ENCODE results near the gene SULT1C3. TPM values are rescaled to one million over a fixed set of nuclear protein-coding genes. Genes with fewer than 3 reads are reported as not detected.
"Not testable (repeated sequence)": the region's sequence is repeated elsewhere in the genome, so short reads cannot be mapped to it uniquely, and the experiment has no call there.

SULT1C3 gene
- total RNA-seq, 1 donor from 2014 or later = not detected

GRCh38 chr2:108278631-108279030 lies 38.9 kb downstream of the SULT1C3 start:
- DNase-seq (ENCODE audit: extremely low spot score, unreplicated experiment) = no peak
- Mint-ChIP-seq H3K4me3 (ENCODE audit: unreplicated experiment) (no peak overlapping the region), H3K27ac (ENCODE audit: unreplicated experiment) (no peak overlapping the region), H3K4me1 (ENCODE audit: unreplicated experiment) (peaks cover 5% of the 10 kb centered on the region), H3K36me3 (ENCODE audit: unreplicated experiment) (peaks cover 2% of the 10 kb centered on the region), H3K9me3 (ENCODE audit: unreplicated experiment) (no peaks in the 10 kb centered on the region), H3K27me3 (ENCODE audit: unreplicated experiment) (peaks cover 29% of the 10 kb centered on the region)
- no peak for TF ChIP-seq CTCF (IDR thresholded peaks at IDR 0.05)

GRCh38 chr2:108279468-108279867 lies 39.7 kb downstream of the SULT1C3 start:
- Mint-ChIP-seq H3K9me3 (ENCODE audit: unreplicated experiment) (no peaks in the 10 kb centered on the region), H3K27me3 (ENCODE audit: unreplicated experiment) (peaks cover 32% of the 10 kb centered on the region), H3K4me3 (ENCODE audit: unreplicated experiment) (no peak overlapping the region), H3K36me3 (ENCODE audit: unreplicated experiment) (peaks cover 2% of the 10 kb centered on the region), H3K27ac (ENCODE audit: unreplicated experiment) (no peak overlapping the region), H3K4me1 (ENCODE audit: unreplicated experiment) (peaks cover 5% of the 10 kb centered on the region)
- no peak for DNase-seq (ENCODE audit: extremely low spot score, unreplicated experiment)
- TF ChIP-seq CTCF (IDR thresholded peaks at IDR 0.05) = no peak

- Mint-ChIP-seq H3K4me3 (ENCODE audit: unreplicated experiment) (no peak overlapping the region), H3K27me3 (ENCODE audit: unreplicated experiment) (peaks cover 42% of the 10 kb centered on the region), H3K27ac (ENCODE audit: unreplicated experiment) (no peak overlapping the region), H3K36me3 (ENCODE audit: unreplicated experiment) (peaks cover 5% of the 10 kb centered on the region), H3K9me3 (ENCODE audit: unreplicated experiment) (no peaks in the 10 kb centered on the region), H3K4me1 (ENCODE audit: unreplicated experiment) (peaks cover 5% of the 10 kb centered on the region)
- no peak for DNase-seq (ENCODE audit: extremely low spot score, unreplicated experiment)
- no peak for TF ChIP-seq CTCF (IDR thresholded peaks at IDR 0.05)
Measured at GRCh38 chr2:108280466-108280865, 40.7 kb downstream of the SULT1C3 start.

GRCh38 chr2:108284566-108284965 lies 44.8 kb downstream of the SULT1C3 start:
- peaks cover 28% of the 10 kb centered on the region for H3K27me3 Mint-ChIP-seq (ENCODE audit: unreplicated experiment)
- not testable (repeated sequence) for H3K4me3 Mint-ChIP-seq (ENCODE audit: unreplicated experiment); H3K36me3 Mint-ChIP-seq (ENCODE audit: unreplicated experiment); H3K27ac Mint-ChIP-seq (ENCODE audit: unreplicated experiment); H3K9me3 Mint-ChIP-seq (ENCODE audit: unreplicated experiment); DNase-seq (ENCODE audit: extremely low spot score, unreplicated experiment)
- H3K4me1 Mint-ChIP-seq (ENCODE audit: unreplicated experiment) = peaks cover 24% of the 10 kb centered on the region

GRCh38 chr2:108285616-108286015 lies 45.8 kb downstream of the SULT1C3 start:
- Mint-ChIP-seq H3K4me3 (ENCODE audit: unreplicated experiment) (no peak overlapping the region), H3K4me1 (ENCODE audit: unreplicated experiment) (peaks cover 24% of the 10 kb centered on the region), H3K27ac (ENCODE audit: unreplicated experiment) (no peak overlapping the region), H3K36me3 (ENCODE audit: unreplicated experiment) (peaks cover 2% of the 10 kb centered on the region), H3K27me3 (ENCODE audit: unreplicated experiment) (peaks cover 24% of the 10 kb centered on the region), H3K9me3 (ENCODE audit: unreplicated experiment) (peaks cover 6% of the 10 kb centered on the region)
- no peak for TF ChIP-seq CTCF (IDR thresholded peaks at IDR 0.05)
- no peak for DNase-seq (ENCODE audit: extremely low spot score, unreplicated experiment)

GRCh38 chr2:108287169-108287568 lies 47.4 kb downstream of the SULT1C3 start:
- peak overlapping the region; percentile 48 for H3K27ac Mint-ChIP-seq (ENCODE audit: unreplicated experiment)
- H3K9me3 Mint-ChIP-seq (ENCODE audit: unreplicated experiment) = peaks cover 6% of the 10 kb centered on the region
- peaks cover 2% of the 10 kb centered on the region for H3K36me3 Mint-ChIP-seq (ENCODE audit: unreplicated experiment)
- TF ChIP-seq CTCF (IDR thresholded peaks at IDR 0.05) = no peak
- DNase-seq (ENCODE audit: extremely low spot score, unreplicated experiment) = no peak
- H3K4me3 Mint-ChIP-seq (ENCODE audit: unreplicated experiment) = no peak overlapping the region
- H3K4me1 Mint-ChIP-seq (ENCODE audit: unreplicated experiment) = peaks cover 26% of the 10 kb centered on the region
- peaks cover 26% of the 10 kb centered on the region for H3K27me3 Mint-ChIP-seq (ENCODE audit: unreplicated experiment)

All from osteocyte (in vitro differentiated cells).